ENCODE data around the gene SAMD5. TPM values are rescaled to one million over a fixed set of nuclear protein-coding genes. Genes with fewer than 3 reads are reported as not detected.
"Not testable (repeated sequence)": the region's sequence is repeated elsewhere in the genome, so short reads cannot be mapped to it uniquely, and the experiment has no call there.

SAMD5 gene
- total RNA-seq, 1 donor from 2014 or later, result 4.5 TPM

DNA sequence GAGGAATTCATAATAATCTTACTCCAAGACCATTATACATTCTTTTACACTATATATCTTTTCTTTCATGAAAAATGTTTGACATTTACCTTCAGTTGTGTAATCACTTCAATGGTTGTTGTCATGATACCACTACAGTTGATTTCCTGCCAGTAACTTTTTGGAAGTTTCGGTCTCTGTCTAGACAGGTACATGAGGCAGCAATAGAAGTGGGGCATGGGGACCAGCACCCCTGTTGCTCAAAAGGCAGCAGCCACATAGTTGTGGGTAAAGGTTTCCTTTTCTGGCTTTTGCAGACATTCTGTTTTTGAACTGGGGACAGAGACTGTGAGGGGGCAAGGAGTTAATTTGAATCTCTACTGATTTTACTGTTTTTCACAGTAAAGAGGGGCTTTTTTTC lies 14.1 kb downstream of the SAMD5 start:
- DNase-seq (ENCODE audit: low spot score) (no peak), ATAC-seq (no peak)
- intact Hi-C loops (cut with DNase I), result no loop called here

DNA sequence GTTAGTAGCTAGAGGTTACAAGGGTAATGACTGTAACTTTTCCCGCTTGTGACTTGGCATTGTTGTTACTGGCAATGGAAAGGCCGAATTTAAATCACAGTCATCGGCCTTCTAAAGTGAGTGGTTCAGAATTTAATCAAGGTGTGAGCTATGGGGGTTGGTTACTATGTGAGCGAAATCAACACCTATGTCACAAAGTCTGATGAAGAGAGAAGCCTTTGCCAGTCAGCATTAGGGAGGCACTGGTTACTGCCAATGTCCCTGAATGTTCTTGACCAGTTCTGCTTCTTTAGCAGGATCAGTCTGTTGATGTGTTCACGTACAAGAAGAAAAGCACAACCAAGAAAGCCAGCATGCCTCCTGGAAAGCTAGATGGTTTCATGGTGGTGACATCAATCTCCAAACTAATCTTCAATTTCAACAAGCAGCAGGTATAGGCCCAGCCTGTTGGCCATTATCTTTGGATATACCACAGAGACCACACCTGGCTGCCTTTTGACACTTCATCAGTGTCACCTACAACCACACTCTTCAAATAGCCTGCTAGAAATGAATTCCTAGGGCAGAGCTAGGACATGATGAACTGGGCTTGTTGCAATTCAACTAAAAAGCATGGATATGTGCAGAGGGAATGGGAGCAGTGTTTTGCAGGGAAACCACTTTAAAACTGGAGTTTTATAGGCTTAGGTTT lies 17.2 kb downstream of the SAMD5 start:
- ATAC-seq, result no peak
- intact Hi-C loops (cut with DNase I), result no loop called here
- no peak for DNase-seq (ENCODE audit: low spot score)

DNA sequence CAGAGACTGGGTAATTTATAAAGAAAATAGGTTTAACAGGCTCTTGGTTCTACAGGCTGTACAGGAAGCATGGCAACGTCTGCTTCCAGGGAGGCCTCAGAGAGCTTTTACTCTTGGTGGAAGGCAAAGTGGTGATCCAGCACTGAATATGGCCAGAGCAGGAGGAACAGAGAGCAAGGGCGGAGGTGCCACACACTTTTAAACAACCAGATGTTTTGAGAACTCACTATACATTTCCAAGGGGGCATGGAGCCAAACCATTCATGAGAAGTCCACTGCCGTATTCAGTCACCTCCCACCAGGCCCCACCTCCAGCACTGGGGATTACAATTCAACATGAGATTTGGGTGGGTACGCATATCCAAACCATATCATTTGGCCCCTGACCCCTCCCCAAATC lies 18.7 kb downstream of the SAMD5 start:
- no peak for ATAC-seq
- no peak for DNase-seq (ENCODE audit: low spot score)
- intact Hi-C loops (cut with DNase I), result no loop called here

DNA sequence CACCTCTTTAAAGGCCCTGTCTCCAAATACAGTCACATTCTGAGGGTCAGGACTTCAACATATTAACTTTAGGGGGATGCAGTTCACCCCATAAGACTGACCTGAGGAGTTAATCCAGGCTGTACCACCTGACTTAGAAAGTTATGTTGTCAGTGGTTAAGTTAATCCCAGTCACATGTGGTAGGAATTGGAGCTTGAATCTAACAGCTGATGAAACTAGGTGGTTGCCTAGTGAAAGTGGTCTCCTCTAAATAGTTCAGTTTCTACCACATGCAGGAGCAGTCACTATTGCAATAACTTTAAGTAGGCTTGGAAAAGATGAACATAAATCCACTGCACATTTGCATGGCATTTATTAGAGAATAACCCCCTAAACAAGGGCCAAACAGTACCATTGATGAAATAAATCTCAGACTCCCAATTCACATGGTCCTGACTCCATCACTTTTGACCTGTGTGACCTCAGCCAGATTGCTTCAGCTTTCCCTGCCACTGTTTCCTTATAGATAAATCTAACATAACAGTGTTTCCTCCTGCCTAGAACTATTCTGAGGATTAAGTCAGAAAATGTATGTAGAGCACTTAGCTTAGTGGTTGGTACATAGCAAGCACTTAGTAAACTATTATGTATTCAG lies 20.1 kb downstream of the SAMD5 start:
- intact Hi-C loops (cut with DNase I), result no loop called here
- ATAC-seq (no peak), DNase-seq (ENCODE audit: low spot score) (no peak)

DNA sequence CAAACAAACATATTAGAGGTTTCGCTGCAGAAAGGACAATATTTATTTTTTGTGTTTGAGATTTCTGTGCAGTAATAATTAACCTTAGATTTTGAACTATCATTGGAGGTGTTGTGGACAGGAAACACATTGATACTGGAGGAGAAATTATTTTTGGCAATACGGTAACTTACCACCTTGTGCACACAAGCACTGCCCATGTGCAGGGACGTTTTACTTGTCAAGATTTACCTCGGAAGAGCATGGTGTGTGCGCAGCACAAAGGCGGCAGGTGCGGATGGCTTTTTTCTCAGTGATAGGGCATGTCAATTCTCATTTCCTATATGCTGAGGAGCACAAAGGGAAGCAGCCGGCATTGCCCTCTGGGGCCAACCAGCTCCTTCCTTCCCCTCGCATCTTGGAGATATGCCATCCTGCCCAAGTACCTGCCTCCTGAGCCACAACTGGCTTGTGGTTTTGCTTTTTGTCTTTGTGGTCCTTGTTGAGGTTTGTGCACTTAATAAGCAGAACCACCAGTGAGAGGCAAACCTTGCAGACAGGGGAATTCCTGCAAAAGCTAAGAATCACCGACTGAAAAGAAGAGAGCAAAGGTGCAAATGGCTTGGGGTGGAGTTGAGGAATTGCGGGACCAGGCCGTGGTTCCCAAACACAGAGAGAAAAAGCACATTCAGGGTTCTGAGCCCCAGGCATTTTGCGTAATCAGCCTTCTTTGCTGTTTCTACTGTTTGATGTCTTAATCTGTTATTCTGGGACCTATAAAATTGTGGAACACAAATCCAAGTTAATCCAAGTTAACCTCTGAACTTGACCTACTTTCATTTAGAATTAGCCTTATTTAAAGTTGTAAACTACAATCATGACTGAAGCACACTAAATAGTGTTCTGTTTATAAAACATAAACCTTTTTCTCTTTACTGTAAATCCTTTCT lies 21.9 kb downstream of the SAMD5 start:
- intact Hi-C loops (cut with DNase I), result no loop called here
- DNase-seq (ENCODE audit: low spot score), result no peak
- ATAC-seq, result no peak

DNA sequence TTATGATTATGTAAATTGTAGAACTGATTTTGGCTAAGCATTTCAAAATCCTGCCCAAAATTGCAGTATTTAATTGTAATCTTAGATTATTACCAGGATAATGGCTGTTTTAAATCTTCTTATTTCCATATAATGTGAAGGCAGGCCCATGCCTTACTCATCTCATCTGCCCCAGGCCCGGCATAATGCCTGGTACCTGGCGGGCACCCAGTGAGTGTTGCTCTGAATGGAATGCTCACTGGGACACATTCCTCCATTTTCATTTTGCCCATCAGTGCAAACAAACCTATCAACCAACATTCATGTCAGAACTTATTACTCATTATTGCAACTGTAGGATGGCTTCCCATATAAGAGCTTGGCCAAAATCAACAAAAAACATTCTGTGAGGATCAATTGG lies 22.8 kb downstream of the SAMD5 start:
- ATAC-seq (no peak), DNase-seq (ENCODE audit: low spot score) (no peak)
- intact Hi-C loops (cut with DNase I), result no loop called here

DNA sequence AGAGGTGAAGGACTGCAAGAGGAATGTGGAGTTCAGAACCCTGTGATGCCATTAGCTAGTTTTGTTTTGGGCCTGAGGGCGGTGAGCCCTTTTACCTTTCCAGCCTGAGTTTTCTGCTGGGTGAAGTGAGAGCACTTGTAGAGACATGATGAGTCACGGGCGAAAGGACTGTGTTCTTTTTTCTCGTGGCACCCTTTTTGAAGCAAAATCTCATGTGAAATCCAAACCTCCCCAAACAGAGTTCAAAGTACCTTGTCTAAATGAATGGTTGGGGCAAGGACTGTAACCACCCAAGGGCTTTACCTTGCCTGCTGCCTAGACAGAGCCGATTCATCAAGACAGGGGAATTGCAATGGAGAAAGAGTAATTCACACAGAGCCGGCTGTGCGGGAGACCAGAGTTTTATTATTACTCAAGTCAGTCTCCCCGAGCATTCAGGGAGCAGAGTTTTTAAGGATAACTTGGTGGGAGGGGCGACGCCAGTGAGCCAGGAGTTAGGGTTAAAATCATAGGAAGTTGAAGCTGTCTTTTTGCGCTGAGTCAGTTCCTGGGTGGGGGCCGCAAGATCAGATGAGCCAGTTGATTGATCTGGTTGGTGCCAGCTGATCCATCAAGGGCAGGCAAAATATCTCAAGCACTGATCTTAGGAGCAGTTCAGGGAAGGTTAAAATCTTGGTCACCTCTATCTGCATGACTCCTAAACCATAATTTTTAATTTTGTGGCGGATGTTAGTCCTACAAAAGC lies 25.8 kb downstream of the SAMD5 start:
- DNase-seq (ENCODE audit: low spot score) (no peak), ATAC-seq (no peak)
- intact Hi-C loops (cut with DNase I), result no loop called here

DNA sequence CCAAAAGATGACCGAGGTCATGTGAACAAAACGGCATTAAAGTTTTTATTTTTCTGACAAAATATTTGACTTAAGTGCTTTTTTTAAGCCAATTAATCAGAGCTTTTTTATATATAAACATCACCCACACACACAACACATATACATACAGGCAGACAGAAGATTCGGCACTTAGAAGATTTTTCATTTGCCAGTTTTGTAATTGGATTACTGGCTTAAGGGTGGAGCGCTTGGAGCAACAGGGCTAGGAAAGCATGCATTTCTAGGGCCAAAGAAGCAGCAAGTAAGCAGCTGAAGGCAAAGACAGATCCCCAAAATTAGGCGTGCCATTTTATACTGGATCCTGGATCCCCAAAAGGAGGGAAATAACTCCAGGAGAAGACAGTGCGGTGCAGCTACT lies 30.3 kb downstream of the SAMD5 start:
- ATAC-seq (no peak), DNase-seq (ENCODE audit: low spot score) (no peak)
- intact Hi-C loops (cut with DNase I), result no loop called here

DNA sequence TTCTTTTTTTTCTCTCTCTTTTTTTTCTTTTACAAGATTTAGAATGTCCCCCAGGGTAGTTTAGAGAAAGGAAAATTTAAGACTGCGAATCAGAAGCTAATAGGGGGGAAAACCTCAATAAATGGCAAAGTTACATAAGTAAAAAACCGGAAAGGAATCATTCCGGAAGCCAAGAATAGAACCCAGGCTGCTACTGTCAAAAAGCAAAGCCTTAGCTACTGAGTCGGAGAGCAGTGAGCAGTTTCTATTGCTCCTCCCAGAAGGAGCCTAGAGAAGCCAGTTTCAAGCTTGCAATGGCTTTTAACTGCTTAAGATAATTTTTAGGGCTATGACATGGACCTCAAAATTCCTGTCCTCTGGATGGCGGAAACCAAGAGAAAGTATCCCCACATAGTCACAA lies 31.6 kb downstream of the SAMD5 start:
- DNase-seq (ENCODE audit: low spot score) (no peak), ATAC-seq (no peak)
- intact Hi-C loops (cut with DNase I), result no loop called here

DNA sequence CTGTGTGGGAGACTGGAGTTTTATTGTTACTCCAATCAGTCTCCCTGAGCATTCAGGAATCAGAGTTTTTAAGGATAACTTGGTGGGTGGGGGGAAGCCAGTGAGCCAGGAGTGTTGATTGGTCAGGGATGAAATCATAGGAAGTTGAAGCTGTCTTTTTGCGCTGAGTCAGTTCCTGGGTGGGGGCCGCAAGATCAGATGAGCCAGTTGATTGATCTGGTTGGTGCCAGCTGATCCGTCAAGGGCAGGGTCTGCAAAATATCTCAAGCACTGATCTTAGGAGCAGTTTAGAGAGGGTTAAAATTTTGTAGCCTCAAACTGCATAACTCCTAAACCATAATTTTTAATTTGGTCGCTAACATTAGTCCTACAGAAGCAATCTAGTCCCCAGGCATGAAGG lies 33.9 kb downstream of the SAMD5 start:
- intact Hi-C loops (cut with DNase I); ATAC-seq; DNase-seq (ENCODE audit: low spot score): not testable (repeated sequence)

DNA sequence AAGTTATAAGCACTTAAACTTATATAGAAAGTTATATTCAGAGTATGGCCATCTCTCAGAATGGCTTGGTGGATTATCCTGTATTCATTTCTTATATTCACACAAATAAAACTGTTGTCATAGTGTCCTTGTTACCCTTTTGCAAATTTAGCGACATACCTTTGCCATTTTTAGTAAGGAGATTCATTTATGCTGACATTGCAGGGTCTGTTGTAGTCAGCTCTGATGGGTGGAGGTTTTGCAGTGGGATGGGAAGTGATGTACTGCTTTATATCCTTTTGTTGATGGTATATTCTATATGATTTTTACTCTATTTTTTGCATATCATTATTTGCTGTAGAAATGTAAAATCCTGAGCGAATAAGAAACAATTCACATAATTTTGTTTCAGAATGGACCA lies 35.9 kb downstream of the SAMD5 start:
- no peak for ATAC-seq
- intact Hi-C loops (cut with DNase I), result no loop called here
- no peak for DNase-seq (ENCODE audit: low spot score)

DNA sequence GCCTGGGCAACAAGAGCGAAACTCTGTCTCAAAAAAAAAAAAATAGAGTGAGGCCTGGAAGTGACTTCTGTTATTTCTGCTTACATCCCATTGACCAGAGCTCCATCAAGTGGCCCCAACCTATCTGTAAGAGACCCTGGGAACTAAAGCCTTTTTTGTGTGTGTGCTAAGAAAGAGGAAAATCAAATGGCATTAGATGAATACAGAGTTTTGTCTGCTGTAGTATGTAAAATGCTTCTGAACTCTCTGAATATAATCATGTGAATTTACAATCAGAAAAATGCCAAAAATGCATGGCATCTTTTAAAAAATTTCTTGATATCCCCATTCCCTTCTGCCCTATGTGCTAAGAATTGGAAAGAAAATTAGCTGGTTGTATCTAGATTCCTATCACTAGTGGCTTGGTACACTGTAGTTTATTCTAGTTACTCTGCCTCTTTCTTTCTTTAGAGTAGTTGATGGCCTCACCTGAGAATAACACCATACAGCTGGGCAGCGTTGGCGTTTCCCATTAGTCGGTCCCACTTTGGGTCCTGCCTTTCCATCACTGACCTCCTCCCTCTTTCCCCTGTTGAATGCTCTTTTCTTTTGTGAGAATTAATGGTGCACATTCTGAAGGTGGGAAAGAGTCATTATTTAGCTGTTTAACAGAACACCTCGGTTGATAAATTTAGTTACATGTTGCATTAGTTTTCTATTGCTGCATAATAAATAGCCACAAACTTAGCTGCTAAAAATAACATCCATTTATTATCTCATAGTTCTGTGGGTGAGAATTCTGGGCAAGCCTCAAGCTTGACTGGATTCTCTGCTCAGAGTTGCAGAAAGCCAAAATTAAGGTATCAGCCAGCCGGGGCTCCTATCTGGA lies 38.2 kb downstream of the SAMD5 start:
- no peak for DNase-seq (ENCODE audit: low spot score)
- intact Hi-C loops (cut with DNase I), result no loop called here
- ATAC-seq, result no peak

DNA sequence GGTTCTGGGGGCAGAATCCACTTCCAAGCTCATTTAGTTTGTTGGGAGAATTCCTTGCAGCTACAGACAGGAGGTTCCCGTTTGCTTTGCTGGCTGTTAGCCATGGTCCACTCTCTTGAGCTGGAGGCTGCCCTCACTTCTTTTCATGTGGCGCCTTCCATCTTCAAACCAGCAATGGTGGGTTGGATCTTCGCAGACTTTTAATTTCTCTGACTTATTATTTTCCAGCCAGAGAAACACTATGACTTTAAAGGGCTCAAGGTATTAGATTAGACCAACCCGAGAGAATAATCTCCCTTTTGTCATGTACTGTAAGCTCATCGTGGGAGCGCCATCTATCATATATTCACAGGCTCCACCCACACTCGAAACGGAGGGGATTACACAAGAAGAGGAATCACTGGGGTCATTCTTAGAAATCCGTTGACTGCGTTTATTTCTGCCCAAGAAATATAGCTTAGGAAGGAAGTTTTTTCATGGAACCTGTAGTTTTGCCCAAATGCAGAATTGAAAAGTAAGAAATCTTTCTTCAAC lies 38.9 kb downstream of the SAMD5 start:
- intact Hi-C loops (cut with DNase I), result no loop called here
- DNase-seq (ENCODE audit: low spot score) (no peak), ATAC-seq (no peak)

DNA sequence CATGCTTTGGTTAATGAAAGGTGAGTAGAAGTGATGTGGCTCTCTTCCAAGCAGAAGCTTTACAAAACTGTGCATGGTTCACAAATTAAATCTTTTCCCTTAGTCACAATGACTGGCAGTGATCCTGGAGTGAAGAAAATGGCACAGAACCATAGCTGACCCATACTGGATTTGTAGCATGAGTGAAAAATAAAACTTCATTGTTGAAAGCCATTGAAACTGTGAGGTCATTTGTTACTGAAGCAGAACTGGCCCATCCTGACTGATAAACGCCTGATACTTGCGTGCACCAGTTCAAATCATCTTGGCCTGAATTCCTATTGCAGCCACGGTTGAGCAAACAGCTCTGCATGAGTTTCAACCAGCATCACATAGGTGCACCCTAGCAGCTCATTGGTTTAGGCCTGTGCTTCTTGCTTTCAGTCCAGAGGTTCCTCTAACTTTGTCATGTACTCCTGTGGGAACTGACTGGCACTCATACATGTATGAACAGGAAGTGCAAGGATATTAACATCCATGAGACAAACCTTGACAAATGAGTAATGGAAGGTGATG lies 40.5 kb downstream of the SAMD5 start:
- ATAC-seq (no peak), DNase-seq (ENCODE audit: low spot score) (no peak)
- intact Hi-C loops (cut with DNase I), result no loop called here

DNA sequence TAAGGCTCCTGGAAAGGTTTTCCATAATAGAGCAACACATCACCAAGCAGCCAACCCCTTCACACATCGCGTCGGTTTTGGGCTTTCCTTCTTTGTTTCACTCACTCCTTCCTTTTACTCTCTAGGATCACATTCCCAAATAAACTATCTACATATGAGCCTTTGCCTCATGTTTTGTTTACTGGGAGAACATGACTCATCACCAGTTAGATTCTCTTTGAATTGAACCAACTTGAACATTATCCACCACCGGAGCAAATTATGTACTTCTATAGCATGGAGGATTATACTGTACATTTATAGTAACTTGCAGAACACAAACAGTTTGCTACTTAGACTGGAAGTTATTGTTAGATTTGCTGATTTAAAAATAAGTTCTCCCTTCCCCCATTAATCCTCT lies 41.0 kb downstream of the SAMD5 start:
- DNase-seq (ENCODE audit: low spot score), result no peak
- ATAC-seq, result no peak
- intact Hi-C loops (cut with DNase I), result no loop called here

DNA sequence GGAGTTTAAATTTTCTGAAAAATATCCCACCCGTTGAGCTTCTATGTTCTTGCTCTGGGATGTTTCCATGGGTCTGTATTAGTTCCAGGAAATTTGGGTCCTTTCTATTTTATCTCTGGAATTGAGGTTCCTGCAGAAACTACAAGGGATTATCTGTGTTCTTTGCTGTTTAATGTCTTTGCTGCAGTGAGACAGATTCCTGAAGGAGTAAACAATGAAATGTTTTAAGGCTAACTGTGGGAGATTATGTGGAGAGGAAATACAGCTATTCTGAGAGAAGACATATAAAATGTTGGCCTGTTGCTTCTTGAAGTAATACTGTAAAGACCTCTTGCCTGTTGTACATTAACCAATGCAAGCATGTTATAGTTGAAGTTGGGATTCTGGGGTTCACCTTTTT lies 43.5 kb downstream of the SAMD5 start:
- ATAC-seq (no peak), DNase-seq (ENCODE audit: low spot score) (no peak)
- intact Hi-C loops (cut with DNase I), result no loop called here

DNA sequence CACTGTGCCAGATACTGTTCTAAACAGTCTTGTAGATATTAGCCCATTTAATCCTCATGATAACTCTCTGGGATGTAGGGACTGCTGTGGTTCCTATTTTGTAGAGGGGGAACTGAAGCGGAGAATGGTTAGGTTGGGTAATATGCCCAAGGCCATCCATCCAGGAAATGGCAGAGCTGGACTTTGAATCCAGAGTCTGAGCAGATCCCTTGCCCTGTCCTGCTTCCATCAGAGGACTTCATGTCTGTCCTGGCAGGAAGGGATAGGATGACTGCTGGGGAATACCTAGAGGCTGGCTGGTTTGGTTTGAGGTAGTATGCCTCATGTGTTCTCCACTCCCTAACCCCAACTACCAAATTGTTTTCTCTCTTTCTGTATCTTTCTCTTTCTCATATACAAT lies 44.6 kb downstream of the SAMD5 start:
- intact Hi-C loops (cut with DNase I), result no loop called here
- no peak for DNase-seq (ENCODE audit: low spot score)

DNA sequence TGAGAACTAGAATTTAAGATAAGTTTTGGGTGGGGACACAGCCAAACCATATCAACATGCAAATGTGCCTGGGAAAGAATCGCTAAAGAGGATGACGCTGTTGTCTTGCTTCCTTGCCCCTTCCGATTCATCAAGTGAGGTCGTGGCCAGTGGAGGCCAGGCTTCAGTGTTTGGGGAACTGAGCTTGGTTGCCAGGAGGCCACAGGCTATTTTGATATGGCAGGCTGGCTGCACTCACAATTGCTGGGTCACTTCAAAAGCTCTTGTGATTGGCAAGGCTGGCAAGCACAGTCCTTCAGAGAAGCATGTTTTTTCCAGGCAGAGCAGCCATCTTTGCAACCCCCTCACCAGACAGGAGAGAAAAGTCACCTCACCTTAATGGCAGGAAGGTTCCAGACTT lies 45.8 kb downstream of the SAMD5 start:
- intact Hi-C loops (cut with DNase I), result no loop called here
- no peak for ATAC-seq
- no peak for DNase-seq (ENCODE audit: low spot score)

More for the DNA sequence above, 44.6 kb downstream of the SAMD5 start:
- ATAC-seq, result no peak
